ENCODE data around the gene PSMC5.
"Not testable (repeated sequence)": the region's sequence is repeated elsewhere in the genome, so short reads cannot be mapped to it uniquely, and the experiment has no call there.

The PSMC5 gene

GRCh38 chr17:63874061-63874626, 46.9 kb downstream of the PSMC5 start:
- DNase-seq = not testable (repeated sequence)

- DNase-seq = not testable (repeated sequence)
Measured at GRCh38 chr17:63874693-63875092, 47.5 kb downstream of the PSMC5 start.

- not testable (repeated sequence) for DNase-seq
Measured at GRCh38 chr17:63878413-63878812, 51.2 kb downstream of the PSMC5 start.

DNA sequence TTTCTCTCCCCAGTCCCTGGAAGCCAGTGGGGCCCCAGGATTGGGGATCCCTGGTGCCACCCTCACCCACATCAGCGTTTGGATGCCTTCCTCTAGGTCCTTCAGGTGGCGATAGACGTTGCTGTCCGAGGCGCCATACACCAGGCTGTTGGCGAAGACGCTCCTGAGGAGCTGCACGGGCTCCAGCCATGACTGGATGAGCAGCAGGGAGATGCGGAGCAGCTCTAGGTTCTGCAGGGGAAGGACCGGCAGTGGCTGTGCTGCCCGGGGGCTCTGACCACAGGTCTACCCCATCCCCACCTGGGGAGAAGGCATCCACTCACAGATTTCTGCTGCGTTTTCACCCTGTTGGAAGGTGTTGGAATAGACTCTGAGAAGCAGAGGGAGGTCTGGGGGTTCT, 53.5 kb downstream of the PSMC5 start:
- no peak for DNase-seq

- not testable (repeated sequence) for DNase-seq
Measured at GRCh38 chr17:63881337-63881736, 54.1 kb downstream of the PSMC5 start.
